ENCODE measurements around the gene SEPTIN5.

The SEPTIN5 gene

DNA sequence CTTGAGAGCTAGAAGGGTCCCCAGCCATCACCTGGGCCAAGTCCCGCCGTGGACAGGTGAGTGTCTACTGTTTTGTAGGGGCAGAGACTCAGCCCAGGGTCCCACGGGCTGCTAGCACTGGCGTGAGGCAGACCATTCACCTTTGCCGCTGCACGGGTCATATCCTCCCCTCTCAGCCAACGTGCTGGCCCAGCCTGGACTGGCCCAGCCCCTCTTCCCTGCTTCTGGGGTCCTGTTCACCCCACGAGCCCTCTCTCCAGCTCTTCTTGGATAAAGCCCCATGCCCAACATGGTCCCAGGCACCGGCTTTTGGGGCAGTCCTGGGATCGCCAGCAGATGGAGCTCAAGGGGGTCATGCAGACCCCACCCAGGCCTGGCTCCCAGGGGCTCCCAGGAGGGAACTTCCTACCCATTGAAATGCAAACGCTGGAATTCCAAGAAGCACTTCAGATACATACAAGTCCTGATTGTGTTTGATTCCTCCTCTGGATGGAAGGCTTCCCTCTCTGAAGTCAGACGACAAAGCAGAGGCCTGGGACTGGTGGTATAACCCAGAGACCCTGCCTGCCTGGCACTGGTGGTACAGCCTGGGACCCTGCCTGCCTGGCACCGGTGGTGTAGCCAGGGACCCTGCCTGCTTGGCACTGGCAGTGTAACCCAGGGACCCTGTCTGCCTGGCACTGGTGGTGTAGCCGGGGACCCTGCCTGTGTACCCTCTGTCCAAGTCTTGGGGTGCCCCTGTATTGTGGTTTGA, 8.9 kb upstream of the SEPTIN5 start:
- no peak for DNase-seq

DNA sequence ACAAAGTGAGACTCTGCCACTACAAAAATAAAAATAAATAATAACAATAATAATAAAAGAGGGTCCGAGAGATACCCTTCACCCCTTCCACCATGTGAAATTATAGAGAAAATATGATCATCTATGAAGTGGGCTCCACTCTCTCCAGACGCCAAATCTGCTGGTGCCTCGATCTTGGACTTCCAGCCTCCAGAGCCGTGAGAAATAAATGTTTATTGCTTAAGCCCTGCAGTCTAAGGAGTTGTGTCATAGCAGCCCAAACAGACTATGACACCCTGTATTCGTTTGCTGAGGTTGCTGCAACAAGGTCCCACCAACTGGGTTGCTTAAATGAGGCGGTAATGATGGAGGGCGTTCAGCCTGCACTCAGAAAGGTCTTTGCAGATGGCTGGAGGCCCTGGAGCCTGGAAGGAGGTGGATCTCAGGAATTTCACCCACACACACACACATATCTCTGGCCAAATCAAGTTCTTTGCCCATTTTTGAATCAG, 7.6 kb upstream of the SEPTIN5 start:
- DNase-seq = no peak

DNA sequence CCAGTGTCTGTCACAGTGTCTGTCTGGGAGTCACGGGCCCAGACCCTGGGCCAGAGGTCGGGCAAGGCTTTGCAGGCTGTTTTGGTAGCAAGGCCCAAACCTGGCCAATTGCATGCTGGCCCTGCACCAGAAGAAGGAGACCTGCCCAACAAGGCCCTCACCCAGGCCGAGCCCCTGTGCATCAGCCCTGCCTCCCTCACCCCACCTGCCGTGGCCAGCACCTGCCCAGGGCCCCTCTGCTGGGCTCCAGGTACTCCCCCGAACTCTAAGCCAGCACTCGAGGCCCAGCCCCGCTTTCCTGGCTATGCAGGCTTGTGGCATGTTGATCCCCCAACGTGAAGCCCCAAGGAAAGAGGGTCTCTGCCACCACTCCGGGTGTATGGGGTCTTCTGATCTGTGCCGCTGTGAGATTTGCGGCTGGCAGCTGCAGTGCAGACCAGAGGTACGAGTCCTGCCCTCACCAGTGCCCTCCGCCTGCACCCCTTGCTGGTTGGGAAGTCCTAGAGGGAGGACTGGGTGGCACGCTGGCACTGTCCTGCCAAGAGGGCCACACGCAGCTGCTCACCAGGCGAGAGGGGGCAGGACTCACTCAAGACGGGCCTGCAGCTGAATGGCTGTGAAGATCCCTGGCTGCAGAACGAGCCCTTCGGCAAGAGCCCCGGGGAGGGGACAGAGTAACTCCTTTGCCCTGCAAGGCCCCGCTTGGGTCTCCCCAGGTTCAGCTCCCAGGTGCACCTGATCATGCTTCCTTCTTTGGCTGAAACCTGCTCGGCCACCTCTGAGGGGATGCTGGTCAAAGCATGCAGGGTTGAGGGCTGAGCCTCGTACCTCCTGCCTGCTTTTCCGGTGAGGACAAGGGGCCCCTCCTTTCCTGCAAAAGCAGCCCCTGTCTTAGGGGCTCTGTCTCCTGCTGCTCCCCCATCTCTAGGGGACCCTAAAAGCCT, 6.7 kb upstream of the SEPTIN5 start:
- DNase-seq = no peak

- no peak for DNase-seq
Measured at GRCh38 chr22:19708321-19709011, 5.8 kb upstream of the SEPTIN5 start.

- DNase-seq = no peak
Measured at GRCh38 chr22:19709063-19709769, 5.1 kb upstream of the SEPTIN5 start.

- no peak for DNase-seq
Measured at GRCh38 chr22:19710020-19710768, 4.1 kb upstream of the SEPTIN5 start.

DNA sequence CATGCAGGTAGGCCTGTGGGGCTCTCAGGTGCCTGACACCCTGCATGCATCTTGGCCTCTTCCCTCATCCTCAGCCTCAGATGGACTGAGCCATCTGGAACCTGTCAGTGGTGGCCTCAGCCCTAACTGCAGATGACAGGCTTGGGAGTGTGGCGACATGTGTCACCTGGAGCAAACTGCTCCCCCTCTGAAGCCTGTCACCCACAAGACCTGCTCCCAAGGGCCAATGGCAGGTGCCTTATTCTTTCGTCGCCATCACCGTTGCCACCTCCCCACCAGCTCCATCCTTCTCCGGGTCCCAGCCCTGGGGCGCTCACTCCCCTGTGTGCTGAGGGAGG, 3.6 kb upstream of the SEPTIN5 start:
- DNase-seq = no peak

- DNase-seq = no peak
Measured at GRCh38 chr22:19713245-19713644, 1.1 kb upstream of the SEPTIN5 start.

GRCh38 chr22:19713650-19714311, 522 bp upstream of the SEPTIN5 start:
- DNase-seq = no peak

DNA sequence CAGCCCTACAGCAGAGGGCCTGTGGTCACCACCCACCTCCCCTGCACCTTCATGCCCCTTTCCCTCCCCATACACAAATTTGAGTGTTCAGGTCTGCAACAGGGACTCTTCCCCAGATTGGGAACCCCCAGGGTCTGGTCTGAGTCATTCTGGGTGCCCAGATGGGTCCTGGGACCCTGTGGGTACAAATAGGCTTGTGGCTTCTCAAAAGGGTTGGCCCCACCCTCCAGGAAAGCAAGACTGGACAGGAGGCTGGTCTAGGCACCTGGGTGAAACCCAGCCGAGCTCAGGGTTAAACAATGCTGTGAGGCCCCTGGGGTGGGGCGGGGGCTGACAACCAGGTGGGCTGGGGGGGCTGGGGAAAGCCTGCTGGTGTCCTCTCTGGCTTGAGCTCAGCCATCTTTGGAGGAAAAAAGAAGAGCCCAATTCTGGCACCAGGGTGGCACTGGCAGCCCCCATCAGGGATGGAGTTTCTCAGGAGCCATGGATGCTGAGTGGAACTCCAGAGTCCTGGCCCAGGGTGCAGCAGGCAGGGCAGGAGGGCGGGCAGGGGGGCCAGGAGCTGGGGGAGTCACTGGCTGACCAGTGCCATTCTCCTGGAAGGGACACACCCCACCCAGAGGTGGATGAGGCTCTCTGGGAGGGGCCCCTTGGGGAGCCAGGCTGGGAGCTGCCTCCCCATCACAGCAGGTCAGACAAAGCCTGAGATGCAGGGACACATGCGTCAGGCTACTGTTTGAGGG, 1.1 kb downstream of the SEPTIN5 start:
- DNase-seq = no peak

DNA sequence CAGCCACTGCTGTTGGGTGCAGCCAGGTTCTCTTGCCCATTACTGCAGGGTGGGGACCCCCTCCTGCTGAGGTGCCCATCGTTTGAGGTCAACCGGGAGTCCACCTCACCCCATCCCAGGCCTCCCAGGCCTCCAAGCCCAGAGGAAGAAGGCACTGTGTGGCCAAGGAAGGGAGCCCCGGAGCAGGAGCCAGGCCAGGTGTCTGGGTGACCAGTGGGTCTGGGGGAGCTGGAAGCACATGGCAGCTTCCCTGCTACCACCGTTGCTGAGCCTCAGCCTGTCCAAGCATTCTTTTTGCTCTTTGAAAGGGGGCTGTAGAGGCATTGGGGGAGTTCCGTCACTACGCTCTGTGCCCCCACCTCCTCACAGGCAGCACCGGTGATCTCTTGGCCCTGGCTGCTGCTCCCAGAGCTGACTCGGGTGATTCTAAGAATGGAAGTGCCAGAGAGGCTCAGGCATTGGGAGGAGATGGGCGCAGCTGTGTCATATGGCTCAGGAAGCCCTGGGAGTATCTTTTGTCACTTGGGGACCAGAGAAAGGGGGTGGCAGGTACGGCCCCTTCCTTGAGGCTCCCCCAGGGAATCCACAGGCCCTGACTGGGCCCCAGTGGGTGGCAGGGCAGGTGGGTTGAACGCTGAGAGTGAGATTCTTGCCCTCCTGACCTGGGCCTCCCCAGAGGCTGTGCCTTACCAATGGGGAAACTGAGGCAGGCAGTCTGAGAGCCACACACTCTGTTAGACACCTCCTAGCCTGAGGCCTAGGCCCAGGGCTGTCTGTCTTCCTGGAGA, 1.9 kb downstream of the SEPTIN5 start:
- DNase-seq = no peak

- DNase-seq = no peak
Measured at GRCh38 chr22:19716829-19717105, 2.5 kb downstream of the SEPTIN5 start.

DNA sequence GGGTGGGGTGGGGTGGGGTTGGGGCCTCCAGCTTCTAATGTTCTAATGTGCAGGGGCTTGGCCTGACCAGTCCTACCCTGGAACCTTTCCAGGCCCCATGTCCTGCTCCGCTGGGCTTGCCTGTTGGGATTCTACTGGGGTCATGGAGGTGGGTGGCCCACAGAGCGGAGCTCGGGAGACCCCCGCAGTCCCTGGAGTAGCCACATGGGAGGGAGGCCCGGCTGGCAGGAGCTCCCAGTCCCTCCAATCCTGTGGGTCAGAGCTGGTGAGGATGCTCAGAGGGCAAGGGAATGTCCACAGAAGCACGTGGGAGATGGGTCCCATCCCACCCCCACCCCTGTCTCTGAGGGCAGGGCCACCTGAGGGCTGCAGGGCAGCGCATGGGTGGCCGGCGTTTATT, 2.9 kb downstream of the SEPTIN5 start:
- DNase-seq = no peak

GRCh38 chr22:19717691-19718455, 3.6 kb downstream of the SEPTIN5 start:
- DNase-seq = peak; percentile 85

DNA sequence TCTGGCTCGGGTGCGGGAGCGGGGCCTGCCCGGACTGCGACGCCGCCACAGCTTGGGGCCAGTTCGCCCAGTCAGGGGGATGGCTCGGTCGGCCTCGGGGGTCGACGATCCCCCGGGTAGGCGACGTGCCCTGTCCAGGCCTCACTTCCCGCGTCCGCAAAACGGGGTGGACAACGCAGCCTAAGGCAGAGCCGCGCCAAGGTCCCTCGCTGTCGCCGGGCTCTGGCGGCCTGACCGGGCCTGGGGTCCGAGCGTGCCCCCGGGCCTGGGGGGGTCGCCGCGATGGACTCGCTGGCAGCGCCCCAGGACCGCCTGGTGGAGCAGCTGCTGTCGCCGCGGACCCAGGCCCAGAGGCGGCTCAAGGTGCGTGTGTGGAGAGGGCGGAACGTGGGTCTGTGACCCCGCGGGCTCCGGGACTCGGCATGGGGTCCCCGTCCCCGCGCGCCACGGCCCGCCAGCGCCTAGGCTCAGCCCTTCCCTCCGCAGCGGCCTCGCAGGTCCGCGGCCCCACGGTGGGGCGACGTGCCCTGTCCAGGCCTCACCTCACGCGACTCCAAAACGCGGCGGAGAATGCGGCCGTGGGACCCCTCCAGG, 4.2 kb downstream of the SEPTIN5 start:
- no peak for DNase-seq

DNA sequence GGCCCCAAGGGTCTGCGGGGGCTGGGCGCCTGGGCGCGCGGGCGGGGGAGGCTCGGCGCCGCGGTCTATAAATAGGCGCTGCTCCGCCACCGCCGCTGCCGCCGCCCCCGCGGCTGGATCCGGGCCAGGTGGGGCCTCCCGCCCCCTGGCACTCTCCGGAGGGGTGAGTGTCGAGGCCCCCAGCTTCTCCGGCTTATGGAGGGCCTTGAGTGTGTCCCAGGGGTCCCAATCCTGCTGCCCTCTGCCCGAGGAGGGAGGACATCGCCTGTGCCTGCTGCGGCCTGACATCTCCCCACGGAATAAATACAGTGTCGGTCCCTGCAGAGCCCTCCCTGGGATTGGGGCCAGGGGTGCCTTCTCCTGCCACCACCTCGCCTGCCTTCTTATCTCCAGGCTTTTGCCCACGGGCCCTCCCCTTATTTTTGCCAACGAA, 4.8 kb downstream of the SEPTIN5 start:
- DNase-seq = peak; percentile 24

- no peak for DNase-seq
Measured at GRCh38 chr22:19719488-19720021, 5.3 kb downstream of the SEPTIN5 start.

GRCh38 chr22:19720150-19720827, 6.0 kb downstream of the SEPTIN5 start:
- DNase-seq = no peak
